Measurements from ENCODE around the gene THEMIS.

DNA sequence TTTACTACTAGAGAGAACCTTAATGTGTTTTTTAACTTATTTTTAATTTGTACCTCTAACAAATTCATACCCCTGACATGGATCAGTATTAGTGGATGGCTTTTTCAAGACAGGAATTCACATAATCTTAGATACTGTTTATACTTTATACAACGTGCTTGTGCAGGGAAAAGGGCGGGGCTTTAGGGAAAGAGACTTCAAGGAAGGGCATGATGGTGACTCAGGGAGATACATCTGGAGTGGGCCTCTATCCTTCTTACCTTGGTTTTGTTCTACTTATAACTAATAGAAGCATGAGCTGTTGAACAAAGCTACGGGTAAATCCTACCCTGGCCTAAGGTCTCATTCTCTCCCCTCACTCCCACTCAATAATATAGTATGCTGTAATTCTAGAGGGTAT, 163.1 kb downstream of the THEMIS start:
- TF ChIP-seq EZH2 (IDR thresholded peaks at IDR 0.05; ENCODE audit: insufficient read depth, poor library complexity, severe bottlenecking): no peak
- TF ChIP-seq EZH2phosphoT487 (IDR thresholded peaks at IDR 0.05; ENCODE audit: insufficient read depth, low read depth): no peak

All from GM23248 (cell line).